A549 (cell line): ENCODE data around the gene RBMXL3.

Experiments
- ATOH8 ChIP-seq: fragments of 250-450 bp; sonication (Bioruptor Pico); IDR thresholded peaks from 2 replicates; pipeline ENCODE4 v1.5.0; 2020; ENCODE audit warnings: low read depth, mild to moderate bottlenecking, moderate library complexity
- BHLHE40 ChIP-seq: IDR thresholded peaks from 2 replicates; pipeline ENCODE4 v1.6.1; 2012; ENCODE audit warnings: low read depth, low read length, inconsistent platforms
- CTCF ChIP-seq: fragments of >200 bp; sonication (Bioruptor Twin); formaldehyde crosslinking; IDR thresholded peaks from 3 replicates; pipeline ENCODE4 v1.5.1; 2016
- ELK1 ChIP-seq: fragments of 150-350 bp; IDR thresholded peaks from 2 replicates; pipeline ENCODE4 v1.6.1; 2014; ENCODE audit warnings: low read depth, mild to moderate bottlenecking, low read length
- EP300 ChIP-seq, 2 experiments: fragments of >200 bp; sonication (Bioruptor Twin); formaldehyde crosslinking; IDR thresholded peaks; 2 replicates in 1 of 2; 3 replicates in 1 of 2; pipeline ENCODE4 v1.6.1; 2016 to 2017
- KDM1A ChIP-seq: fragments of 200-600 bp; sonication (generic); IDR thresholded peaks from 2 replicates; pipeline ENCODE4 v1.6.1; 2016; ENCODE audit warnings: low read depth, mild to moderate bottlenecking
- RAD21 ChIP-seq, 2 experiments: fragments of >200 bp in 1 of 2; sonication (Bioruptor Twin) in 1 of 2; formaldehyde crosslinking in 1 of 2; IDR thresholded peaks in 1 of 2; conservative IDR thresholded peaks in 1 of 2; 2 replicates in 1 of 2; 3 replicates in 1 of 2; pipeline ENCODE4 v1.6.1; 2012 to 2018; ENCODE audit warnings: inconsistent platforms in 1 of 2
- REST ChIP-seq: fragments of 200-600 bp; sonication (generic); IDR thresholded peaks from 2 replicates; pipeline ENCODE4 v1.6.1; 2016; ENCODE audit warnings: antibody characterized with exemption, mild to moderate bottlenecking, moderate library complexity
- USF2 ChIP-seq: fragments of 450-650 bp; IDR thresholded peaks from 2 replicates; pipeline ENCODE4 v1.6.1; 2014; ENCODE audit warnings: antibody characterized with exemption

- TF ChIP-seq EP300 (IDR thresholded peaks at IDR 0.05) (no peak), REST (no peak), RAD21 (conservative IDR thresholded peaks at IDR 0.05 in 1 of 2, IDR thresholded peaks at IDR 0.05 in 1 of 2) (no peak), CTCF (no peak), USF2 (no peak), KDM1A (no peak), BHLHE40 (no peak), ATOH8 (CRISPR knock-in tag) (no peak), ELK1 (no peak)
These were observed 47.4 kb downstream of the RBMXL3 start for GRCh38 chrX:115236560-115236959.
